Hindlimb muscle (tissue), 1 donor: ENCODE measurements around the gene CAPZB. TPM values are rescaled to one million over a fixed set of nuclear protein-coding genes. Genes with fewer than 3 reads are reported as not detected.
"Not testable (repeated sequence)": the region's sequence is repeated elsewhere in the genome, so short reads cannot be mapped to it uniquely, and the experiment has no call there.

Source experiments
- DNase-seq: peaks from one replicate; pipeline ENCODE4 v3.0.0-alpha.2; 2013
- polyA plus RNA-seq: library from polyadenylated mRNA; unstranded; fragments of 120-200 nt; gene quantifications from one replicate; pipeline ENCODE4 v1.2.1, GENCODE V29; 2013; ENCODE audit not compliant: insufficient read length

The CAPZB gene
- 285 TPM for polyA plus RNA-seq

DNA sequence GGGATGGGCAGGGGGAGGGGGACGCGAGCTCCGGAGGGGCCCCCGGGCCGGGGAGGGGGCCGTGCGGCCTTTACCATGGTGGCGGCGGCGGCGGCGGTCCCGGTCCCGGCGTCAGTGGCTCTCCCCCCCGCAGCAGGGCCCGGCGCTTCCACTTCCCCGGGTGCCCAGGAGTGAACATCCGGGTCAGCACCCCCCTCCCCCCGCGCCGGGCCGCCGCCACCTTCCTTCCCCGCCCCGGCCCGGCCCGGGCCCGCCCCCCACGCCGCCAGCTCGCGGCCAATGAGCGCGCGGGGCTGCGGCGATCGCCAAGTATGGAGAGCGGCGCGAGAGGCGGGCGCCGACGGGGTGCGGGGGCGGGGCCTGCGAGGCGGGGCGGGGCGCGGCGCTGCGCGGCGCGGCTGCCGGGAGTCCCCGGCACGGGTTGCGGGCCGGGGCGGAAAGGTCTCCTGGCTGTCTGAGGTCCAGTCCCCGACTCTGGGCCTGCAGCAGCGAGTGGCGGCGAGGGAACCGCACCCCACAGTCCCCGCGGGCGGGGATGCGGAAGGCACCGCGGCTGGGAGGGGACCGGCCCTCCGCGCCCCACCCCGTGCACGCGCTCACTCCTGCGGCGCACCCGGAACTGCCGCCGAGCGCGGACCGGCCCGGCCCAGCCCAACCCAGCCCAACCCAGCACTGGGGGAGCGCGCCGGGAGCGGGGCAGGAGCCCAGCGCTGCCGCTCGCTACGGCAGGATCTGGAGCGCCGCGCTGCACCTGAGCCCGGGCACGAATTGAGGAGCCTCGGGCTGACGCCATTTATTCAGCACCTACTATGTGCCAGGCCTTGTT, at the start of gene CAPZB:
Gene CAPZB (minus strand): TSS at position 178 of the 826 bp plus-strand sequence. CDS start 101 bp downstream, at position 77.
- peak; percentile 95 for DNase-seq

DNA sequence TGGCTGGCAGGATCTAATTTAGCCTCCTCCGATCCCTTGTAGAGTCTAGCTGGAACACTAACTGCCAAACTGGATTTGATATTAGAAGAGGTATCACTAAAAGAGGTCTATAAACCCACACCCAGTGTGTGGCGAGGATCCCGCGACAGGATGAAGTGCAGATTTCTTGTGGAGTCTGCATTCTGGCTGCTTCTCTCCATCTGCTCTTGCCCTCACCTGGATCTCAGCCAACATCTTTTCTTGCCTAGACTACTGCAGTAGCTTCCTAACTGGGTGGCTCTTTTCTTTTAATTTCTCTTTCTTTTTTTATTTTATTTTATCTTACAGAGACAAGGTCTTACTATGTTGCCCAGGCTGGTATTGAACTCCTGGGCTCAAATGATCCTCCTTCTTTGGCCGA, 48.9 kb upstream of the CAPZB start:
- DNase-seq: no peak

DNA sequence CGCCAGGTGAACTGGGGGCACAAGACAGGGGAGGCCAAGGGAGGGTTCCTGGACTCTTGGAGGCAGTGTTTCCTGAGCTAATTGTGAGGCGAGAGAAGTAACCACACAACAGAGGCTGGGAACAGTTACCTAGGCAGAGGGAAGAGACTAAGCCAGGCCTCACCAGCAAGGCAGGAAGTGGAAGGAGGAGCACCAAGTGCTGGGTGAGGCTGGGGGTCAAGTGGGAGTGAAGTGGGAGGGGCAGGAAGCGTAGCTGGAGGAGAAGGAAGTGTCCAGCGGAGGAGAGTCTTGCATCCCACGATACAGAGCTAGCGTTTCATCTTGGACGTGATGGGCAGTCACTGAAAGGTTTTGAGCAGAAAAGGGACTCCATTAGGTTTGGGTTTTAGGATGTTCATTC, 48.3 kb upstream of the CAPZB start:
- DNase-seq: no peak

DNA sequence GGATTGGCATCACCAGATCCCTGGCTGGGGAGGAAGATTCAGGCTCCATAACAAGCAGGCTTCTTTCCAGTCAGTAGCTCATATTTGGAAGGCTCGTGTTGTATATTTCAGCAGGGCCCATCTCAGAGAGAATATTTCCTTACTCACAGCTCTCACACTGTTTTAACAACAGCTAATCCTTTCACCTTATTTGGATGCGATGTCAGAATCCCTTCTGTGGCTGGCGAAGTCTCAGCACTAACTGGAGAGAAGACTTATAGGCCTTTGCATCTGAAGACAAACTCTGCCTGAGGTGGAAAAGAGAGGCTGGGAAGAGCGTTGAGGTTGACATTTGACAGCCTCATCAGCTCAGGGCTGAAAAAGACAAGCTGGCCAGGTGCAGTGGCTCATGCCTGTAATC, 47.2 kb upstream of the CAPZB start:
- DNase-seq: no peak

- DNase-seq: peak; percentile 42
Observed at GRCh38 chr1:19529664-19530063, 44.3 kb upstream of the CAPZB start.

- no peak for DNase-seq
Observed at GRCh38 chr1:19528438-19528837, 43.1 kb upstream of the CAPZB start.

DNA sequence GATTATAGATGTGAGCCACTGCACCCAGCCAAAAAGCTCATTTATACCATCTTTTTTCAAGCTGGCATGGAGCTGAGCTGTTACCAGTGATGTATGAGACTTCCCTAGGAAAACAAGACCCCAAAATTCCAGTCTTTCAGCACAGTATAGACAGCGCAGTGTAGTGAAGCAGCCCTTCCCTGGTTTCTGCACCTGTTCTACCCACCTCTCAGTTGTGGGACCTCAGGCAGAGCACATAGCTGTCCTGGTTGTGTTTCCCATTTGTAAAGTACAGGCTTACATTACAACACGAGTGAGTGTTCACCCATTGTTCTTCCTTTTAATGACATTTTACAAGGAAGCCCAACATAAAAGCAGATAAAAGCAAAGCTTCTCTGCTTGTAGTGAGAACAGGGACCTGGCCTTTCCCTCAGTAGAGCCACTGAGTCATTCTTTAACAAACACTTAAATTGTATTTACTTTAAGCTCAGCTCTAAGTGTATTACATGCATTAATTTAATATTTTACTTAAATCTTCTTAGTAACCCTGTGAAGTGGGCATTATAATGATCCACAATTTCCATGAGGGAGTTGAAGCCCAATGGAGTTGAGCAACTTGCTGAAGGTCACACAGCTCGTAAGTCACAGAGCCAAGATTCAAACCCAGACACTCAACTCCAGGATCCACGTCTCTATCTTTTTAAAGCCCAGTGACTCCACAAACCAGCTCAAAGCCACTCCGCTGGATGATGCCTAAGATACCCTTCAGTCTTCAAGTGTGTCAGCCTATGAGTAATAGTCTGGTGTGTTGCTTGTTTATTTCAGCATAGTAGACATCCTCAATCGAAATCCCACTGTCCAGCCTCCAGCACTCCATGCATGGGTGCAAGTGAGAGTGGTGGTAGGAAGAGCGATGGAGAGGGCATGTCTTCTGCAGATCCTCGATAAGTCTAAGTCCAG, 40.5 kb upstream of the CAPZB start:
- no peak for DNase-seq

DNA sequence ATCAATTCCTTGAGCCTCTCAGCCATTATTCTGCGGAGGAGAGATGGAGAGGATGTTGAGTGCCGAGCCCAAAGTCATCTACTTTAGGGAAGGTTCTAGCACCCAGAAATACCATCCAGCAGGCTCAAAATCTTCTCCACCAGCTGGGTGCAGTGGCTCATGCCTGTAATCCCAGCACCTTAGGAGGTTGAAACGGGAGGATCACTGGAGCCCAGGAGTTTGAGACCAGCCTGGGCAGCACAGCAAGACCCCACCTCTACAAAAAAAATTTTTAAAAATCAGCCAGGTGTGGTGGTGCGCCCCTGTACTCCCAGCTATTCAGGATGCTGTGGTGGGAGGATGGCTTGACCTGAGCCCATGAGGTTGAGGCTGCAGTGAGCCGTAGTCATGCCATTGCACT, 39.5 kb upstream of the CAPZB start:
- DNase-seq: no peak

DNA sequence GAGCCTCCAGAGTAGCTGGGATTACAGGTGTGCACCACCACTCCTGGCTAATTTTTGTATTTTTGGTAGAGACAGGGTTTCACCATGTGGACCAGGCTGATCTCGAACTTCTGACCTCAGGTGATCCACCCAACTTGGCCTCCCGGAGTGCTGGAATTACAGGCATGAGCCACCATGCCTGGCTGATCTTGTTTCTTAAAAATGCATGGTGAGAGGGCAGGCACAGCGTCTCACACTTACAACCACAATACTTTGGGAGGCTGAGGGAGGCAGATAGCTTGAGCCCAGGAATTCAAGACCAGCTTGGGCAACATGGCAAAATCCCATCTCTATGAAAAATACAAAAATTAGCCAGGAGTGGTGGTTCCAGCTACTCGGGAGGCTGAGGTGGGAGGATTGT, 37.2 kb upstream of the CAPZB start:
- DNase-seq: not testable (repeated sequence)

GRCh38 chr1:19521411-19521810, 36.1 kb upstream of the CAPZB start:
- no peak for DNase-seq

DNA sequence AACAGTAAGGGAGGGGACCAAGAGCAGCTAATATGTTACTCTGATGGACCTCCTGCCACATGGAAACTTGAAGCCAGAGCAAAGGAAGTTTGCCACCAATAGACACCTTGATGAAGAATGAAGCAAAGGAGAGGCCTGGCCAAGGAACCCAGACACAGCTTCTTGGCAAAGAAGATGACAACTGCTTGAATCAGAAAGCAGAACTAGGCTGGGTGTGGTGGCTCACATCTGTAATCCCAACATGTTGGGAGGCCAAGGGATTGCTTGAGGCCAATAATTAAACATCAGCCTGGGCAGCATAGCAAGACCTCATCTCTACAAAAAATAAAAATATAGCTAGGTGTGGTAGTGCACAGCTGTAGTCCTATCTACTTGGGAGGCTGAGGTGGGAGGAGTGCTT, 31.7 kb upstream of the CAPZB start:
- no peak for DNase-seq

- no peak for DNase-seq
Observed at GRCh38 chr1:19515201-19515600, 29.9 kb upstream of the CAPZB start.

- peak; percentile 21 for DNase-seq
Observed at GRCh38 chr1:19514391-19514831, 29.1 kb upstream of the CAPZB start.

DNA sequence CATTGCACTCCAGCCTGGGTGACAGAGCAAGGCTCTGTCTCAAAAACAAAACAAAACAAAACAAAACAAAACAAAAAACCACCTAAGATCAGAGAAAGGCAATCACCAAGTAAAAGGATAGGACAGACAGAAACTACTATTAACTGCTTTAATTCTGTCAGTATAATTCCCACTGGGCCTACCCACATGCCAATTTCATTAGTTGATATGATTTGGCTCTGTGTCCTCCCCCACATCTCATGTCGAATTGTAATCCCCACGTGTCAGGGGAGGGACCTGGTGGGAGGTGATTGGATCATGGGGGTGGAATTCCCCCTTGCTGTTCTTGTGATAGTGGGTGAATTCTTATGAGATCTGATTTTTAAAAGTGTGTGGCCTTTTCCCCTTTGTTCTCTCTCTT, 27.2 kb upstream of the CAPZB start:
- DNase-seq: no peak

GRCh38 chr1:19511116-19511515, 25.8 kb upstream of the CAPZB start:
- no peak for DNase-seq

- DNase-seq: not testable (repeated sequence)
Observed at GRCh38 chr1:19509647-19510046, 24.3 kb upstream of the CAPZB start.

- no peak for DNase-seq
Observed at GRCh38 chr1:19507516-19507915, 22.2 kb upstream of the CAPZB start.

- peak; percentile 63 for DNase-seq
Observed at GRCh38 chr1:19505693-19506457, 20.5 kb upstream of the CAPZB start.

DNA sequence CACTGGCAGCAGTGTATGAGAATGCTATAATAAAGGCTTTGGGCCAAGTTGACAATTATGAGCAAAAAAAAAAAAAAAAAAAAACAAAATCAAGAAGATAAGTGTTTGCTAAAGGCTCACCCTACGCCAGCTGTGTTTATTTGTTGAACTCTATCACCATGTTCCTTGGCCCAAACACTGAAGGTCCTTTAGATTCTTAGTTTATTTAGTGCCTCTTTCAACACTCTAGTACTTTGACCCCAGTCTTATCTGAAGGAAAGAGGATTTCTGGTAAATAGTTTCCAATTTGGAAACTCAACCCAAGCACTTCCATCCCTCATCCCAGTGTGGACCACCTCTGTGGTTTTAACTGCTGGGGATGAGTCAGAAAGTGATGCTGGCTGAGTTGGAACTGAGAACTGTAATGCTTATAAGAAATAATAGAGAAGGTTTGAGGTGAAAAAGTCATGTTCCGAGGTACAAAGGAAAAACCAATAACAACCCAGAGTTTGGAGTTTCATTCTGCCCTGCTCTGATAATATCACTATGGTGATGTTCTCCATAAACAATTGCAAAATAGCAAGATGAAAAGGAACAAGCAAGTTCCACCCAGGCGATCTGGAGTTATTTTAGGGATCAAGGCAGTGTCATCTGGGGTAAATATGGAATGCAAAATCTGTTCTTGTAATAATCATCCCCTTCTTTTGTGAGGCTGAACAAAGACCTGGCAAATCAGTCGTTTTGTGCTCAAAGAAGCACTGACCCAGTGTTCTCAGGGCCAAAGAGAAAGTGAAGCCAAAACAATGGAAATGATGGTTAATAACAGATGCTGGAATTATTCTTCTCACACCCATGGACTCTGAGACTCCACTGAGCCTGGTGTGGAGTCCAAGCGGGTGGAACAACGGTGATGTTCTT, 19.7 kb upstream of the CAPZB start:
- DNase-seq: peak; percentile 69

DNA sequence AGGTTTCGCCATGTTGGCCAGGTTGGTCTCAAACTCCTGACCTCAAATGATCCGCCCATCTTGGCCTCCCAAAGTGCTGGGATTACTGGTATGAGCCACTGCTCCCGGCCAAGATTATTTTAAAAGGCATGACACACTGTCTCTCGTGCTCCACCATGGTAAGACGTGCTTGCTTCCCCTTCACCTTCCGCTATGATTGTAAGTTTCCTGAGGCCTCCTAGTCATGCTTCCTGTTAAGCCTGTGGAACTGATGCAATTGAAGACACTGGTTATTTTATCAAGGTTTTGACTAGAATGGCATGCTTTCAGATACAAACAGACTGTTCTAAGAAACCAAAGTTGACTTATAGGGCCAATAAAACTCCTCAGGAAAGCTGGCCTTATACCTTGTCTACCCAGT, 16.9 kb upstream of the CAPZB start:
- not testable (repeated sequence) for DNase-seq

- not testable (repeated sequence) for DNase-seq
Observed at GRCh38 chr1:19499887-19500286, 14.5 kb upstream of the CAPZB start.
